Measurements from ENCODE around the gene SMG1. TPM values are rescaled to one million over a fixed set of nuclear protein-coding genes. Genes with fewer than 3 reads are reported as not detected.
A peak's percentile ranks its signal among the peaks of the same experiment; 100 is the strongest.

The SMG1 gene
- total RNA-seq, 4 donors from 2014 or later = 65.2 to 88.9 (median 69.1) TPM

GRCh38 chr16:18800775-18801144 is 125.4 kb downstream of the SMG1 start:
- H3K4me1 ChIP-seq = peaks cover 28 to 58% (median 47%) of the 10 kb centered on the region in 4 donors

GRCh38 chr16:18800293-18800692 is 125.9 kb downstream of the SMG1 start:
- intact Hi-C loops (cut with DNase I) = loop anchor here (2.0 kb wide), 1 partner anchor 169 kb away; no protein-coding TSS in a partner anchor
- peak overlapping the region; percentile 84 to 95 (median 90) for H3K27ac ChIP-seq (replicated peaks in 1 of 4)
- WGBS = 4% methylated on average over 8 of the region's 8 CpGs

More at GRCh38 chr16:18800775-18801144, 125.4 kb downstream of the SMG1 start:
- no peaks in the 10 kb centered on the region for H3K27me3 ChIP-seq
- H3K27ac ChIP-seq (replicated peaks in 1 of 4) = peak overlapping the region; percentile 84 to 95 (median 90)
- no peak for TF ChIP-seq CTCF (IDR thresholded peaks at IDR 0.05)
- H3K4me3 ChIP-seq = peak overlapping the region; percentile 75 to 97 (median 84)
- H3K9me3 ChIP-seq = no peaks in the 10 kb centered on the region
- DNase-seq (ENCODE audit: extremely low spot score) = no peak
- peaks cover 2 to 31% (median 16%) of the 10 kb centered on the region in 4 donors for H3K36me3 ChIP-seq
- intact Hi-C loops (cut with DNase I) = loop anchor here (2.0 kb wide), 1 partner anchor 168 kb away; no protein-coding TSS in a partner anchor
- WGBS = 0% methylated on average over 6 of the region's 15 CpGs

GRCh38 chr16:18799500-18799899 is 126.7 kb downstream of the SMG1 start:
- no peak for TF ChIP-seq EP300 (IDR thresholded peaks at IDR 0.05)
- TF ChIP-seq POLR2AphosphoS5 (IDR thresholded peaks at IDR 0.05) = no peak
- no peak for TF ChIP-seq CTCF (IDR thresholded peaks at IDR 0.05)
- no peak for TF ChIP-seq POLR2A (IDR thresholded peaks at IDR 0.05; ENCODE audit: low read depth)
- H3K9me3 ChIP-seq = no peaks in the 10 kb centered on the region
- peaks cover 28 to 54% (median 44%) of the 10 kb centered on the region in 4 donors for H3K4me1 ChIP-seq
- DNase-seq (ENCODE audit: extremely low spot score) = no peak
- H3K27ac ChIP-seq (replicated peaks in 1 of 4) = peak overlapping the region in 1 of 4 donors; percentile 30
- WGBS = 67% methylated on average over 3 of the region's 3 CpGs
- H3K27me3 ChIP-seq = no peaks in the 10 kb centered on the region
- intact Hi-C loops (cut with DNase I) = loop anchor here (10.0 kb wide), 1 partner anchor 725 kb away; the partner anchor contains the start of genes CCP110 and GDE1
- H3K36me3 ChIP-seq = peaks cover 8 to 40% (median 26%) of the 10 kb centered on the region in 4 donors
- H3K4me3 ChIP-seq = peak overlapping the region in 3 of 4 donors; percentile 81 to 97 (median 87)

More at GRCh38 chr16:18800293-18800692, 125.9 kb downstream of the SMG1 start:
- Histone ChIP-seq H3K36me3 (peaks cover 6 to 32% (median 19%) of the 10 kb centered on the region in 4 donors), H3K4me1 (peaks cover 28 to 58% (median 47%) of the 10 kb centered on the region in 4 donors), H3K27me3 (no peaks in the 10 kb centered on the region), H3K9me3 (no peaks in the 10 kb centered on the region), H3K4me3 (peak overlapping the region; percentile 75 to 97 (median 84))
- no peak for DNase-seq (ENCODE audit: extremely low spot score)
- no peak for TF ChIP-seq EP300 (IDR thresholded peaks at IDR 0.05)
- TF ChIP-seq POLR2AphosphoS5 (IDR thresholded peaks at IDR 0.05) = no peak
- TF ChIP-seq POLR2A (IDR thresholded peaks at IDR 0.05; ENCODE audit: low read depth) = no peak
- TF ChIP-seq CTCF (IDR thresholded peaks at IDR 0.05) = no peak

GRCh38 chr16:18797746-18798145 is 128.5 kb downstream of the SMG1 start:
- intact Hi-C loops (cut with DNase I) = loop anchor here (10.0 kb wide), 1 partner anchor 727 kb away; the partner anchor contains the start of genes CCP110 and GDE1
- 75% methylated on average over 4 of the region's 4 CpGs for WGBS

More at GRCh38 chr16:18797746-18798145, 128.5 kb downstream of the SMG1 start:
- Histone ChIP-seq H3K27ac (replicated peaks in 1 of 4) (no peak overlapping the region), H3K9me3 (no peaks in the 10 kb centered on the region), H3K27me3 (no peaks in the 10 kb centered on the region), H3K4me1 (peaks cover 28 to 41% (median 34%) of the 10 kb centered on the region in 4 donors), H3K4me3 (no peak overlapping the region), H3K36me3 (peaks cover 26 to 57% (median 42%) of the 10 kb centered on the region in 4 donors)
- no peak for DNase-seq (ENCODE audit: extremely low spot score)
- TF ChIP-seq EP300 (IDR thresholded peaks at IDR 0.05) (no peak), CTCF (IDR thresholded peaks at IDR 0.05) (no peak), POLR2A (IDR thresholded peaks at IDR 0.05; ENCODE audit: low read depth) (no peak), POLR2AphosphoS5 (IDR thresholded peaks at IDR 0.05) (no peak)
